ENCODE data around the gene RIPOR3. TPM values are rescaled to one million over a fixed set of nuclear protein-coding genes. Genes with fewer than 3 reads are reported as not detected.
"Not testable (repeated sequence)": the region's sequence is repeated elsewhere in the genome, so short reads cannot be mapped to it uniquely, and the experiment has no call there.

The RIPOR3 gene
- polyA plus RNA-seq, 3 donors from 2014 or later = 0.41 to 1.2 (median 1.0) TPM

GRCh38 chr20:50577175-50578018 lies 113.9 kb downstream of the RIPOR3 start:
- Mint-ChIP-seq H3K9me3 (no peaks in the 10 kb centered on the region), H3K4me3 (no peak overlapping the region), H3K27me3 (ENCODE audit: low read depth in 3 of 3) (peaks cover 0 to 3% (median 3%) of the 10 kb centered on the region in 3 donors), H3K4me1 (peaks cover 14 to 27% of the 10 kb centered on the region in 2 donors), H3K36me3 (peaks cover 18 to 43% (median 26%) of the 10 kb centered on the region in 3 donors), H3K27ac (peak overlapping the region in 3 of 6 donors; percentile 14 to 78 (median 23))
- no peak for DNase-seq

- peaks cover 0 to 3% (median 0%) of the 10 kb centered on the region in 3 donors for H3K27me3 Mint-ChIP-seq (ENCODE audit: low read depth in 3 of 3)
- H3K36me3 Mint-ChIP-seq = peaks cover 18 to 40% (median 26%) of the 10 kb centered on the region in 3 donors
Measured at GRCh38 chr20:50575865-50576720, 115.2 kb downstream of the RIPOR3 start.

GRCh38 chr20:50574586-50574985 lies 116.8 kb downstream of the RIPOR3 start:
- no peak overlapping the region for H3K4me3 Mint-ChIP-seq
- DNase-seq = no peak
- H3K27ac Mint-ChIP-seq = peak overlapping the region in 3 of 6 donors; percentile 58 to 81 (median 59)
- H3K36me3 Mint-ChIP-seq = peaks cover 12 to 31% (median 15%) of the 10 kb centered on the region in 3 donors
- peaks cover 34 to 55% of the 10 kb centered on the region in 2 donors for H3K4me1 Mint-ChIP-seq
- H3K9me3 Mint-ChIP-seq = no peaks in the 10 kb centered on the region
- H3K27me3 Mint-ChIP-seq (ENCODE audit: low read depth in 3 of 3) = peaks cover 0 to 3% (median 0%) of the 10 kb centered on the region in 3 donors

More at GRCh38 chr20:50575865-50576720, 115.2 kb downstream of the RIPOR3 start:
- Mint-ChIP-seq H3K27ac (peak overlapping the region in 2 of 6 donors; percentile 37 to 68), H3K4me1 (peaks cover 22 to 40% of the 10 kb centered on the region in 2 donors), H3K9me3 (no peaks in the 10 kb centered on the region), H3K4me3 (no peak overlapping the region)
- DNase-seq = peak; percentile 32 to 56 (median 44)

GRCh38 chr20:50574108-50574507 lies 117.2 kb downstream of the RIPOR3 start:
- H3K27me3 Mint-ChIP-seq (ENCODE audit: low read depth in 3 of 3) = peaks cover 0 to 3% (median 0%) of the 10 kb centered on the region in 3 donors
- peaks cover 39 to 59% of the 10 kb centered on the region in 2 donors for H3K4me1 Mint-ChIP-seq
- peaks cover 11 to 33% (median 17%) of the 10 kb centered on the region in 3 donors for H3K36me3 Mint-ChIP-seq
- no peak overlapping the region for H3K4me3 Mint-ChIP-seq
- peak overlapping the region in 3 of 6 donors; percentile 58 to 81 (median 59) for H3K27ac Mint-ChIP-seq
- H3K9me3 Mint-ChIP-seq = no peaks in the 10 kb centered on the region
- DNase-seq = no peak

GRCh38 chr20:50572938-50573777 lies 118.2 kb downstream of the RIPOR3 start:
- Mint-ChIP-seq H3K36me3 (peaks cover 9 to 37% (median 20%) of the 10 kb centered on the region in 3 donors), H3K9me3 (no peaks in the 10 kb centered on the region), H3K27me3 (ENCODE audit: low read depth in 3 of 3) (peaks cover 0 to 3% (median 0%) of the 10 kb centered on the region in 3 donors), H3K27ac (peak overlapping the region in 5 of 6 donors; percentile 42 to 77 (median 47)), H3K4me3 (no peak overlapping the region), H3K4me1 (peaks cover 43 to 69% of the 10 kb centered on the region in 2 donors)
- DNase-seq = no peak

GRCh38 chr20:50571466-50571865 lies 119.9 kb downstream of the RIPOR3 start:
- H3K4me1 Mint-ChIP-seq = peaks cover 51 to 76% of the 10 kb centered on the region in 2 donors
- peak overlapping the region in 2 of 6 donors; percentile 7 to 10 for H3K27ac Mint-ChIP-seq
- H3K27me3 Mint-ChIP-seq (ENCODE audit: low read depth in 3 of 3) = peaks cover 0 to 7% (median 0%) of the 10 kb centered on the region in 3 donors
- DNase-seq = no peak
- H3K36me3 Mint-ChIP-seq = peaks cover 5 to 36% (median 16%) of the 10 kb centered on the region in 3 donors
- no peak overlapping the region for H3K4me3 Mint-ChIP-seq
- H3K9me3 Mint-ChIP-seq = no peaks in the 10 kb centered on the region

GRCh38 chr20:50569864-50570836 lies 121.2 kb downstream of the RIPOR3 start:
- Mint-ChIP-seq H3K36me3 (peaks cover 5 to 36% (median 17%) of the 10 kb centered on the region in 3 donors), H3K4me3 (no peak overlapping the region), H3K4me1 (peaks cover 50 to 64% of the 10 kb centered on the region in 2 donors), H3K9me3 (no peaks in the 10 kb centered on the region), H3K27me3 (ENCODE audit: low read depth in 3 of 3) (peaks cover 0 to 7% (median 0%) of the 10 kb centered on the region in 3 donors), H3K27ac (peak overlapping the region; percentile 48 to 81 (median 76))
- no peak for DNase-seq

- peak overlapping the region in 5 of 6 donors; percentile 12 to 71 (median 37) for H3K27ac Mint-ChIP-seq
- DNase-seq; H3K4me3 Mint-ChIP-seq; H3K27me3 Mint-ChIP-seq (ENCODE audit: low read depth in 3 of 3); H3K9me3 Mint-ChIP-seq: not testable (repeated sequence)
- H3K36me3 Mint-ChIP-seq = peaks cover 2 to 36% (median 18%) of the 10 kb centered on the region in 3 donors
- H3K4me1 Mint-ChIP-seq = peaks cover 50 to 61% of the 10 kb centered on the region in 2 donors
Measured at GRCh38 chr20:50569487-50569863, 121.9 kb downstream of the RIPOR3 start.

- Mint-ChIP-seq H3K27ac (peak overlapping the region in 1 of 6 donors; percentile 63), H3K9me3 (no peaks in the 10 kb centered on the region), H3K4me3 (no peak overlapping the region), H3K4me1 (peaks cover 49 to 61% of the 10 kb centered on the region in 2 donors), H3K36me3 (peaks cover 0 to 34% (median 15%) of the 10 kb centered on the region in 3 donors), H3K27me3 (ENCODE audit: low read depth in 3 of 3) (peaks cover 0 to 7% (median 0%) of the 10 kb centered on the region in 3 donors)
- no peak for DNase-seq
Measured at GRCh38 chr20:50568549-50568942, 122.8 kb downstream of the RIPOR3 start.

GRCh38 chr20:50567860-50568548 lies 123.3 kb downstream of the RIPOR3 start:
- Mint-ChIP-seq H3K36me3 (peaks cover 3 to 40% (median 20%) of the 10 kb centered on the region in 3 donors), H3K9me3 (no peaks in the 10 kb centered on the region), H3K27me3 (ENCODE audit: low read depth in 3 of 3) (peaks cover 0 to 7% (median 0%) of the 10 kb centered on the region in 3 donors), H3K4me3 (no peak overlapping the region), H3K4me1 (peaks cover 49 to 61% of the 10 kb centered on the region in 2 donors), H3K27ac (peak overlapping the region in 3 of 6 donors; percentile 6 to 74 (median 47))
- DNase-seq = no peak

- H3K4me3 Mint-ChIP-seq = no peak overlapping the region
- peaks cover 0 to 8% (median 2%) of the 10 kb centered on the region in 3 donors for H3K27me3 Mint-ChIP-seq (ENCODE audit: low read depth in 3 of 3)
- DNase-seq = no peak
- H3K4me1 Mint-ChIP-seq = peaks cover 37 to 47% of the 10 kb centered on the region in 2 donors
- H3K9me3 Mint-ChIP-seq = no peaks in the 10 kb centered on the region
- H3K36me3 Mint-ChIP-seq = peaks cover 9 to 42% (median 22%) of the 10 kb centered on the region in 3 donors
- H3K27ac Mint-ChIP-seq = no peak overlapping the region
Measured at GRCh38 chr20:50565871-50566270, 125.5 kb downstream of the RIPOR3 start.
